ENCODE data around the gene CYP27A1. TPM values are rescaled to one million over a fixed set of nuclear protein-coding genes. Genes with fewer than 3 reads are reported as not detected.

CYP27A1 gene
- total and polyA plus RNA-seq, 9 of the 15 experiments (the other 6 are each of a cell fraction or from before 2014, with no cell fraction given), result 0.20 TPM; not detected in 8

- TF ChIP-seq ZNF407 (IDR thresholded peaks at IDR 0.05; ENCODE audit: low read depth) (no peak), TEAD4 (IDR thresholded peaks at IDR 0.05; ENCODE audit: low read length) (peak; percentile 46; the same call in 1 of the 2 replicates), TEAD4 (CRISPR knock-in tag; IDR thresholded peaks at IDR 0.05; ENCODE audit: borderline replicate concordance) (no peak), MEIS2 (IDR thresholded peaks at IDR 0.05; ENCODE audit: partially characterized antibody) (no peak), ZNF12 (CRISPR knock-in tag; IDR thresholded peaks at IDR 0.05) (no peak), ZNF134 (CRISPR knock-in tag; conservative IDR thresholded peaks at IDR 0.05) (peak; percentile 90), RCOR1 (IDR thresholded peaks at IDR 0.05; ENCODE audit: borderline replicate concordance in 1 of 2, low read depth in 2 of 2, low read length in 2 of 2) (peak in 1 of 2 experiments; percentile 45; a peak in 1 of 4 replicates), FOXK1 (CRISPR knock-in tag; IDR thresholded peaks at IDR 0.05; ENCODE audit: borderline replicate concordance) (no peak), MEF2A (IDR thresholded peaks at IDR 0.05; ENCODE audit: control insufficient read depth, low read depth, low read length) (no peak), CREB5 (CRISPR knock-in tag; IDR thresholded peaks at IDR 0.05) (no peak), POLR2AphosphoS2 (IDR thresholded peaks at IDR 0.05; ENCODE audit: low read length) (no peak), GTF3C2 (IDR thresholded peaks at IDR 0.05; ENCODE audit: borderline replicate concordance, extremely low read depth, insufficient read length) (no peak), POLR3A (IDR thresholded peaks at IDR 0.05; ENCODE audit: borderline replicate concordance, extremely low read depth, insufficient read depth, insufficient read length) (no peak), ZNF253 (CRISPR knock-in tag; conservative IDR thresholded peaks at IDR 0.05) (no peak), ZNF76 (CRISPR knock-in tag; IDR thresholded peaks at IDR 0.05; ENCODE audit: borderline replicate concordance) (no peak)
Observed at GRCh38 chr2:218798767-218799504, 17.0 kb downstream of the CYP27A1 start (continued).

All from K562 (cell line).